Upper lobe of left lung (tissue), 6 donors: ENCODE results near the gene PRR23A. TPM values are rescaled to one million over a fixed set of nuclear protein-coding genes. Genes with fewer than 3 reads are reported as not detected.
A peak's percentile ranks its signal among the peaks of the same experiment; 100 is the strongest.

Experiments used
- ATAC-seq, 2 donors: fragments of 200-7000 bp; cut with Tn5 transposase; one replicate each; pipeline ENCODE4 v1.9.1; 2022; ENCODE audit warnings: mild to moderate bottlenecking in 2 of 2, moderate library complexity in 2 of 2; ENCODE audit not compliant: low FRiP score in 2 of 2
- DNase-seq, 2 donors: peaks; one replicate each; pipeline ENCODE4 v3.0.0-alpha.2; 2019 to 2020
- H3K27ac ChIP-seq, 4 donors: fragments of 200-600 bp; sonication (generic); one replicate each; pipeline ENCODE4 v1.5.1; 2016 to 2019
- H3K27me3 ChIP-seq, 4 donors: fragments of 200-600 bp; sonication (generic); one replicate each; pipeline ENCODE4 v1.5.1; 2017 to 2019
- H3K36me3 ChIP-seq, 4 donors: fragments of 200-600 bp; sonication (generic); one replicate each; pipeline ENCODE4 v1.5.1; 2016 to 2019
- H3K4me1 ChIP-seq, 4 donors: fragments of 200-600 bp; sonication (generic); one replicate each; pipeline ENCODE4 v1.5.1; 2018 to 2019
- H3K4me3 ChIP-seq, 4 donors: fragments of 200-600 bp; sonication (generic); one replicate each; pipeline ENCODE4 v1.5.1; 2017 to 2019; ENCODE audit warnings: mild to moderate bottlenecking in 2 of 4, moderate library complexity in 1 of 4
- H3K9me3 ChIP-seq, 4 donors: fragments of 200-600 bp; sonication (generic); one replicate each; pipeline ENCODE4 v1.5.1; 2018 to 2019
- EP300 ChIP-seq, 4 donors: sonication (generic); formaldehyde crosslinking; IDR thresholded peaks; one replicate each; pipeline ENCODE4 v1.5.1; 2017; ENCODE audit warnings: antibody characterized with exemption in 4 of 4, control low read depth in 2 of 4
- POLR2A ChIP-seq, 4 donors: fragments of 450-650 bp; IDR thresholded peaks; one replicate each; pipeline ENCODE4 v1.5.1; 2016 to 2017; ENCODE audit warnings: antibody characterized with exemption in 4 of 4, mild to moderate bottlenecking in 2 of 4
- POLR2AphosphoS5 ChIP-seq, 2 donors: sonication (generic); formaldehyde crosslinking; IDR thresholded peaks; one replicate each; pipeline ENCODE4 v1.5.1; 2017; ENCODE audit warnings: antibody characterized with exemption in 2 of 2
- WGBS, 2 donors: methylation state at CpG; one replicate each; pipeline ENCODE4 v1.1.5; 2017 to 2018; 5-methylcytosine and 5-hydroxymethylcytosine counted together
- total RNA-seq, 6 donors: library from RNA; depleted of rRNA in 4 of 6; stranded (reverse); fragments of >200 nt in 4 of 6; gene quantifications; one replicate each; pipeline versions ENCODE4 v1.1.0 to v1.2.1, GENCODE V29; 2016 to 2021
- TF ChIP-seq, protein P1 (sequence below), 6 experiments: fragments of 450-650 bp in 4 of 6; fragments of 200-600 bp in 2 of 6; sonication (generic) in 2 of 6; IDR thresholded peaks; one replicate each; pipeline ENCODE4 v1.5.1; 2016 to 2019; ENCODE audit warnings: antibody characterized with exemption in 6 of 6
- donor health status: DM: no; HTN: no; CAD: no; lungs with moderate emphysema.
- donor health status: DM: no; HTN: yes; CAD: no; lungs with severe emphysema.

Gene PRR23A
- total RNA-seq, 6 donors from 2014 or later, result not detected

DNA sequence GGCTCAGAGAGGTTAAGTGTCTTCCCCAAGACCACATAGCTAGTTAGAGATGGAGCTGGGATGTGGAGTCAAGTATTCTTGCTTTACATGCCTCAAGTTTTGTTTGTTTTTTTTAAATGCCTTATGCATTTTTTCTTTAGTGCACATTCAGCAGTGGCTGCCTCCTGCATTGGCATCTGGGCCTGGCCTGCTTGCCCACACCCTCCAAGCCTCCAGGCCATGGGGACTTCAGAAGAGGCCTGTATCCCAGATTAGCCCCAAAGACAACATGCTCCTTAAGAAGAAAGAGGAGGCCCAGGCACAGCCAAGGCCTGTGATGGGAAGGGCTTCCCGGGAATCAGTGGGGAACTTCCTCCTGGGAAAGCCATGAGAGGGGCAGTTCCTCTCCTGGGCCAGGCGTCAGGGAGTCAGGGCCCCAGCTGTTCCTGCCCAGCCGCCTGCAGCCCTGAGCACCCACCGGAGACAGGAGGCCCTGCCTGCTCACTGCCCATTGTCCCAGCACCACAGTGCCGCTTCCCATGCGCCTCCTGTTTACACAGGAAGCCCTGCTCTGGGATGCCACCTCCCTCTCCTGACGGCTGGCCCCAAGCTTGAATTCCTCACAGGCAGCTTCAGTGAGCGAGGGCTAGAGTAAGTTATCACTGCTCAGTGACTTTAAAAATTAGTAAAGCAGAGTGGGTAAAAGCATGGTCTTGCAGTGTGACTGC is 43.1 kb downstream of the PRR23A start:
- peaks cover 0 to 15% (median 7%) of the 10 kb centered on the region in 4 donors for H3K27me3 ChIP-seq
- DNase-seq, result no peak
- H3K36me3 ChIP-seq, result no peaks in the 10 kb centered on the region
- no peak overlapping the region for H3K27ac ChIP-seq
- WGBS, 2 donors, result 48 to 58% methylated on average over 7 to 8 of the region's 8 CpGs
- H3K9me3 ChIP-seq, result peaks cover 0 to 14% (median 5%) of the 10 kb centered on the region in 4 donors
- H3K4me3 ChIP-seq, result no peak overlapping the region
- H3K4me1 ChIP-seq, result peaks cover 3 to 5% (median 5%) of the 10 kb centered on the region in 4 donors
- ATAC-seq, result no peak
- TF ChIP-seq EP300 (IDR thresholded peaks at IDR 0.05), result no peak
- no peak for TF ChIP-seq POLR2AphosphoS5 (IDR thresholded peaks at IDR 0.05)
- TF ChIP-seq, protein P1, sequence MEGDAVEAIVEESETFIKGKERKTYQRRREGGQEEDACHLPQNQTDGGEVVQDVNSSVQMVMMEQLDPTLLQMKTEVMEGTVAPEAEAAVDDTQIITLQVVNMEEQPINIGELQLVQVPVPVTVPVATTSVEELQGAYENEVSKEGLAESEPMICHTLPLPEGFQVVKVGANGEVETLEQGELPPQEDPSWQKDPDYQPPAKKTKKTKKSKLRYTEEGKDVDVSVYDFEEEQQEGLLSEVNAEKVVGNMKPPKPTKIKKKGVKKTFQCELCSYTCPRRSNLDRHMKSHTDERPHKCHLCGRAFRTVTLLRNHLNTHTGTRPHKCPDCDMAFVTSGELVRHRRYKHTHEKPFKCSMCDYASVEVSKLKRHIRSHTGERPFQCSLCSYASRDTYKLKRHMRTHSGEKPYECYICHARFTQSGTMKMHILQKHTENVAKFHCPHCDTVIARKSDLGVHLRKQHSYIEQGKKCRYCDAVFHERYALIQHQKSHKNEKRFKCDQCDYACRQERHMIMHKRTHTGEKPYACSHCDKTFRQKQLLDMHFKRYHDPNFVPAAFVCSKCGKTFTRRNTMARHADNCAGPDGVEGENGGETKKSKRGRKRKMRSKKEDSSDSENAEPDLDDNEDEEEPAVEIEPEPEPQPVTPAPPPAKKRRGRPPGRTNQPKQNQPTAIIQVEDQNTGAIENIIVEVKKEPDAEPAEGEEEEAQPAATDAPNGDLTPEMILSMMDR (IDR thresholded peaks at IDR 0.05), result no peak
- TF ChIP-seq POLR2A (IDR thresholded peaks at IDR 0.05), result no peak

- no peaks in the 10 kb centered on the region for H3K36me3 ChIP-seq
- TF ChIP-seq POLR2A (IDR thresholded peaks at IDR 0.05), result no peak
- TF ChIP-seq, protein P1 (IDR thresholded peaks at IDR 0.05), result no peak
- TF ChIP-seq EP300 (IDR thresholded peaks at IDR 0.05), result no peak
- TF ChIP-seq POLR2AphosphoS5 (IDR thresholded peaks at IDR 0.05), result no peak
- peaks cover 0 to 10% (median 4%) of the 10 kb centered on the region in 4 donors for H3K9me3 ChIP-seq
- no peak for ATAC-seq
- H3K4me3 ChIP-seq, result no peak overlapping the region
- no peak overlapping the region for H3K27ac ChIP-seq
- H3K27me3 ChIP-seq, result peaks cover 0 to 18% (median 7%) of the 10 kb centered on the region in 4 donors
- DNase-seq, result peak in 1 of 2 donors; percentile 80
- peaks cover 3 to 5% (median 5%) of the 10 kb centered on the region in 4 donors for H3K4me1 ChIP-seq
- WGBS, 2 donors, result 6 to 7% methylated on average over 27 to 36 of the region's 36 CpGs
These were observed 45.6 kb downstream of the PRR23A start for GRCh38 chr3:138960417-138960852.

Other genes with a start within 250 kb of the PRR23A start
- 10 to 100 TPM; 26.1 to 77.2 (median 40.6) TPM for gene PIK3CB, start 171.3 kb downstream of the PRR23A start, total RNA-seq
- gene FOXL2, start 59.1 kb downstream of the PRR23A start, total RNA-seq, result under 1 TPM in 2 of 6 donors, not detected in 4; 0.06 to 0.07 TPM
- gene FOXL2NB, start 59.1 kb downstream of the PRR23A start, total RNA-seq, result under 1 TPM in 1 of 6 donors, not detected in 5; 0.07 TPM
- not detected for gene PRR23B, start 14.7 kb upstream of the PRR23A start, total RNA-seq
- gene PRR23C, start 38.6 kb upstream of the PRR23A start, total RNA-seq, result not detected